GM10847 (cell line): ENCODE data around the gene RSRC2.

ENCODE experiments used
- POLR2A ChIP-seq: IDR thresholded peaks from 2 replicates; pipeline ENCODE4 v1.6.1; 2011; ENCODE audit not compliant: insufficient read length; ENCODE audit errors: extremely low read depth

Gene RSRC2

GRCh38 chr12:122523846-122524718 lies 2.7 kb downstream of the RSRC2 start:
- TF ChIP-seq POLR2A: no peak

GRCh38 chr12:122523280-122523679 lies 3.5 kb downstream of the RSRC2 start:
- TF ChIP-seq POLR2A: no peak

GRCh38 chr12:122520676-122521075 lies 6.1 kb downstream of the RSRC2 start:
- no peak for TF ChIP-seq POLR2A

GRCh38 chr12:122519418-122519817 lies 7.3 kb downstream of the RSRC2 start:
- TF ChIP-seq POLR2A: no peak

- TF ChIP-seq POLR2A: no peak
Observed at GRCh38 chr12:122518908-122519307, 7.8 kb downstream of the RSRC2 start.

- TF ChIP-seq POLR2A: no peak
Observed at GRCh38 chr12:122517877-122518276, 8.9 kb downstream of the RSRC2 start.

GRCh38 chr12:122516544-122517361 lies 10.0 kb downstream of the RSRC2 start:
- no peak for TF ChIP-seq POLR2A

GRCh38 chr12:122515275-122515674 lies 11.5 kb downstream of the RSRC2 start:
- TF ChIP-seq POLR2A: no peak

GRCh38 chr12:122513660-122514059 lies 13.1 kb downstream of the RSRC2 start:
- no peak for TF ChIP-seq POLR2A

GRCh38 chr12:122508163-122508562 lies 18.6 kb downstream of the RSRC2 start:
- no peak for TF ChIP-seq POLR2A

GRCh38 chr12:122506393-122506938 lies 20.3 kb downstream of the RSRC2 start:
- no peak for TF ChIP-seq POLR2A

- no peak for TF ChIP-seq POLR2A
Observed at GRCh38 chr12:122505419-122506051, 21.2 kb downstream of the RSRC2 start.

- TF ChIP-seq POLR2A: no peak
Observed at GRCh38 chr12:122503783-122504590, 22.7 kb downstream of the RSRC2 start.

- no peak for TF ChIP-seq POLR2A
Observed at GRCh38 chr12:122503147-122503751, 23.5 kb downstream of the RSRC2 start.

GRCh38 chr12:122501489-122501989 lies 25.2 kb downstream of the RSRC2 start:
- TF ChIP-seq POLR2A: no peak
